Common myeloid progenitor, CD34-positive (primary cell): ENCODE results near the gene OR2B6.
"Not testable (repeated sequence)": the region's sequence is repeated elsewhere in the genome, so short reads cannot be mapped to it uniquely, and the experiment has no call there.

Source experiments
- CTCF ChIA-PET: fragments of 350-600 bp; sonication (Branson Sonifier 250); formaldehyde crosslinking; loops from one replicate; lab custom pipeline; 2021; ENCODE audit warnings: antibody characterized with exemption; lab: Charles Lee
- POLR2A ChIA-PET: fragments of 350-600 bp; sonication (Branson Sonifier 250); formaldehyde crosslinking; loops from one replicate; lab custom pipeline; 2021; ENCODE audit warnings: antibody characterized with exemption; lab: Charles Lee
- DNase-seq, 3 donors: peaks; one replicate each; pipeline versions ENCODE4 v3.0.0 to v3.0.0-alpha.2; 2013
- H3K27ac ChIP-seq, 2 experiments: 1 replicate in 1 of 2; 2 replicates in 1 of 2; pipeline ENCODE4 v1.7.0; 2013; ENCODE audit warnings: inconsistent platforms in 2 of 2, low read length in 2 of 2, mild to moderate bottlenecking in 2 of 2, low read depth in 1 of 2, moderate library complexity in 1 of 2; ENCODE audit not compliant: severe bottlenecking in 2 of 2, insufficient read depth in 1 of 2, poor library complexity in 1 of 2
- H3K27me3 ChIP-seq, 5 experiments: replicated peaks in 2 of 5; 1 replicate in 3 of 5; 2 replicates in 2 of 5; pipeline versions ENCODE4 v1.6.1 to v1.7.0; 2013; ENCODE audit warnings: low read length in 4 of 5, mild to moderate bottlenecking in 2 of 5, moderate library complexity in 2 of 5, inconsistent platforms in 1 of 5; ENCODE audit not compliant: insufficient read depth in 5 of 5, control insufficient read depth in 4 of 5
- H3K36me3 ChIP-seq, 4 experiments: 1 replicate in 2 of 4; 2 replicates in 2 of 4; pipeline versions ENCODE4 v1.6.1 to v1.7.0; 2013; ENCODE audit warnings: low read length in 3 of 4, control low read depth in 1 of 4, mild to moderate bottlenecking in 1 of 4; ENCODE audit not compliant: control insufficient read depth in 4 of 4, insufficient read depth in 4 of 4
- H3K4me1 ChIP-seq, 4 experiments: 1 replicate in 3 of 4; 2 replicates in 1 of 4; pipeline versions ENCODE4 v1.6.1 to v1.7.1; 2013; ENCODE audit warnings: low read length in 3 of 4, mild to moderate bottlenecking in 3 of 4, control low read depth in 1 of 4, inconsistent platforms in 1 of 4, moderate library complexity in 1 of 4; ENCODE audit not compliant: control insufficient read depth in 4 of 4, insufficient read depth in 4 of 4; ENCODE audit errors: control extremely low read depth in 1 of 4
- H3K4me3 ChIP-seq, 7 experiments: 1 replicate in 4 of 7; 2 replicates in 3 of 7; pipeline versions ENCODE4 v1.5.1 to v1.7.0; 2013; ENCODE audit warnings: mild to moderate bottlenecking in 7 of 7, low read length in 6 of 7, moderate library complexity in 6 of 7, inconsistent platforms in 2 of 7, low read depth in 2 of 7, control low read depth in 1 of 7; ENCODE audit not compliant: insufficient read depth in 4 of 7, control insufficient read depth in 1 of 7; ENCODE audit errors: extremely low read depth in 1 of 7
- H3K9me3 ChIP-seq, 5 experiments: 1 replicate in 4 of 5; 2 replicates in 1 of 5; pipeline versions ENCODE4 v1.6.1 to v1.7.1; 2013; ENCODE audit warnings: low read length in 4 of 5, mild to moderate bottlenecking in 2 of 5, inconsistent platforms in 1 of 5, low read depth in 1 of 5, moderate library complexity in 1 of 5; ENCODE audit not compliant: control insufficient read depth in 4 of 5, insufficient read depth in 2 of 5; ENCODE audit errors: control extremely low read depth in 1 of 5
- WGBS: methylation state at CpG from one replicate; pipeline ENCODE4 v1.1.5; 2013; ENCODE audit not compliant: insufficient coverage; 5-methylcytosine and 5-hydroxymethylcytosine counted together

The OR2B6 gene

GRCh38 chr6:27931209-27931608 is 25.8 kb upstream of the OR2B6 start:
- no CpG with 5 or more reads among the region's 2 CpGs for WGBS
- ChIA-PET POLR2A (no interaction called here), CTCF (interaction anchor here (1.0 kb wide), 1 partner anchor 8 kb away, joined by 3 read pairs; no protein-coding TSS in a partner anchor)
- Histone ChIP-seq H3K4me1 (no peaks in the 10 kb centered on the region), H3K9me3 (peaks cover 0 to 3% (median 0%) of the 10 kb centered on the region in 5 experiments), H3K4me3 (no peak overlapping the region), H3K27me3 (peaks cover 0 to 3% (median 0%) of the 10 kb centered on the region in 5 experiments), H3K36me3 (no peaks in the 10 kb centered on the region), H3K27ac (no peak overlapping the region)
- DNase-seq = no peak

GRCh38 chr6:27940766-27941165 is 16.3 kb upstream of the OR2B6 start:
- ChIA-PET POLR2A (no interaction called here), CTCF (no interaction called here)
- Histone ChIP-seq H3K4me3 (no peak overlapping the region), H3K27ac (no peak overlapping the region), H3K36me3 (no peaks in the 10 kb centered on the region), H3K27me3 (peaks cover 0 to 11% (median 4%) of the 10 kb centered on the region in 5 experiments), H3K9me3 (no peaks in the 10 kb centered on the region), H3K4me1 (no peaks in the 10 kb centered on the region)
- DNase-seq = peak in 2 of 3 donors; percentile 40 to 69
- no CpG with 5 or more reads among the region's 1 CpG for WGBS

DNA sequence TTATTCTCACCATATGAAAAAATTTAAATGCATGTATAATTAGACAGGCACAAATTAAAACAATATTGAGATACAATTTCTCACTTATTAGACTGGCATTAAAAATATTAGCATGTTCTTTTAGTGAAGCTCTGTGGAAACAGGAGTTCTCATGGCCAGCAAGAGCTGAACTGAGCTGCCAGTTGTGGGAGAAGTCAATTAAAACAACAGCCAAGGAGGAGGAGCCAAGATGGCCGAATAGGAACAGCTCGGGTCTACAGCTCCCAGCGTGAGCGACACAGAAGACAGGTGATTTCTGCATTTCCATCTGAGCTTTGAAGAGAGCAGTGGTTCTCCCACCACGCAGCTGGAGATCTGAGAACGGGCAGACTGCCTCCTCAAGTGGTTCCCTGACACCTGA is 14.0 kb upstream of the OR2B6 start:
- H3K27ac ChIP-seq, H3K27me3 ChIP-seq, H3K9me3 ChIP-seq, H3K4me3 ChIP-seq, DNase-seq, POLR2A ChIA-PET, H3K4me1 ChIP-seq, H3K36me3 ChIP-seq: not testable (repeated sequence)
- WGBS = 69% methylated on average over 6 of the region's 6 CpGs
- CTCF ChIA-PET = interaction anchor here (0.6 kb wide), 1 partner anchor 772 kb away, joined by 4 read pairs; no protein-coding TSS in a partner anchor

DNA sequence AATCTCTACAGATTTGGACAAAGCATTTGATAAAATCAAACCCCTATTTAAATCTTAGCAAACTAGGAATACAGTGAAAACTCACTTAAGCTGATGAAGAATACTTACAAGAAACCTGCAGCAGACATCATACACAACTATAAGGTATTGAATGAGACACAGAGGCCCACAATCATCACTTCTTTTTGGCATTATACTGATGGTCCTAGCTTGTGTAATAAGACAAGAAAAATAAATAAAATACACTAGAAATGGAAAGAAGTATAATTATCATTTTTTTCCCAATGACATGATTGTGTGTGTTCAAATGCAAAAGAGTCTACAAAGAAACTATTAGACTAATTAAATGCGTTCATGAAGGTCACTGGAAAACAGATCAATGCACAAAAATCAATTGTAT is 8.8 kb upstream of the OR2B6 start:
- H3K4me1 ChIP-seq = no peaks in the 10 kb centered on the region
- POLR2A ChIA-PET = no interaction called here
- CTCF ChIA-PET = interaction anchor here (0.6 kb wide), 1 partner anchor 25 kb away, joined by 3 read pairs; no protein-coding TSS in a partner anchor

GRCh38 chr6:27951040-27951439 is 6.0 kb upstream of the OR2B6 start:
- no peaks in the 10 kb centered on the region for H3K4me1 ChIP-seq
- POLR2A ChIA-PET = no interaction called here
- no peak overlapping the region for H3K27ac ChIP-seq
- no peak overlapping the region for H3K4me3 ChIP-seq
- H3K27me3 ChIP-seq = peaks cover 0 to 21% (median 8%) of the 10 kb centered on the region in 5 experiments
- H3K9me3 ChIP-seq = peaks cover 0 to 2% (median 0%) of the 10 kb centered on the region in 5 experiments
- no peaks in the 10 kb centered on the region for H3K36me3 ChIP-seq
- WGBS = no CpG with 5 or more reads among the region's 1 CpG
- CTCF ChIA-PET = no interaction called here
- peak in 1 of 3 donors; percentile 19 for DNase-seq

More for the DNA sequence above, 8.8 kb upstream of the OR2B6 start:
- H3K4me3 ChIP-seq = no peak overlapping the region
- DNase-seq = no peak
- no peaks in the 10 kb centered on the region for H3K36me3 ChIP-seq
- no CpG with 5 or more reads among the region's 1 CpG for WGBS
- H3K27me3 ChIP-seq = peaks cover 0 to 8% (median 0%) of the 10 kb centered on the region in 5 experiments
- peaks cover 0 to 2% (median 0%) of the 10 kb centered on the region in 5 experiments for H3K9me3 ChIP-seq
- no peak overlapping the region for H3K27ac ChIP-seq

DNA sequence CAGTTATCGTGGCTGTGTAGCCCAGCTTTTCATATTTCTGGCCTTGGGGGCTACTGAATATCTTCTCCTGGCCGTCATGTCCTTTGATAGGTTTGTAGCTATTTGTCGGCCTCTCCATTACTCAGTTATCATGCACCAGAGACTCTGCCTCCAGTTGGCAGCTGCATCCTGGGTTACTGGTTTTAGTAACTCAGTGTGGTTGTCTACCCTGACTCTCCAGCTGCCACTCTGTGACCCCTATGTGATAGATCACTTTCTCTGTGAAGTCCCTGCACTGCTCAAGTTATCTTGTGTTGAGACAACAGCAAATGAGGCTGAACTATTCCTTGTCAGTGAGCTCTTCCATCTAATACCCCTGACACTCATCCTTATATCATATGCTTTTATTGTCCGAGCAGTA is 475 bp downstream of the OR2B6 start:
- Histone ChIP-seq H3K27ac (no peak overlapping the region), H3K9me3 (no peaks in the 10 kb centered on the region), H3K27me3 (peaks cover 0 to 30% (median 15%) of the 10 kb centered on the region in 5 experiments), H3K4me1 (peaks cover 0 to 6% (median 0%) of the 10 kb centered on the region in 4 experiments), H3K36me3 (no peaks in the 10 kb centered on the region), H3K4me3 (no peak overlapping the region)
- DNase-seq = peak in 2 of 3 donors; percentile 20 to 29
- 84% methylated on average over 3 of the region's 4 CpGs for WGBS
- ChIA-PET CTCF (interaction anchor here (1.4 to 1.6 kb wide), 2 partner anchors 9 to 10 kb away, joined by 3 read pairs; no protein-coding TSS in a partner anchor), POLR2A (no interaction called here)

DNA sequence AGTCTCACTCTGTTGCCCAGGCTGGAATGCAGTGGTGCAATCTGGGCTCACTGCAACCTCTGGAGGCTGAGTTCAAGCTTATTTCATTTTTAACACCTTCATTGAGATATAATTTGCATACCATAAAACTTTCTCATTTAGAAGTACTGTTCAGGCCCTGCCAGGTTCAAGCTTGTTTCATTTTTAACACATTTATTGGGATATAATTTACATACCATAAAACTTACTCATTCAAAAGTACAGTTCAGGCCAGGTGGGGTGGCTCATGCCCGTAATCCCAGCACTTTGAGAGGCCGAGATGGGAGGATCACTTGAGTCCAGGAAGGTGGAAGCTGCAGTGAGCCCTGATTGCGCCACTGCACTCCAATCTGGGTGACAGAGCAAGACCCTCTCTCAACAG is 5.5 kb downstream of the OR2B6 start:
- 100% methylated on average over 2 of the region's 3 CpGs for WGBS
- POLR2A ChIA-PET = no interaction called here

More for the DNA sequence above, 5.5 kb downstream of the OR2B6 start:
- H3K27ac ChIP-seq = no peak overlapping the region
- peaks cover 0 to 8% (median 6%) of the 10 kb centered on the region in 5 experiments for H3K27me3 ChIP-seq
- no peak for DNase-seq
- H3K9me3 ChIP-seq = peaks cover 0 to 8% (median 0%) of the 10 kb centered on the region in 5 experiments
- H3K4me1 ChIP-seq = no peaks in the 10 kb centered on the region
- no peaks in the 10 kb centered on the region for H3K36me3 ChIP-seq
- H3K4me3 ChIP-seq = no peak overlapping the region
- CTCF ChIA-PET = no interaction called here
